Rectal smooth muscle tissue (tissue), 1 donor: ENCODE results near the gene DYNC2H1.

Source experiments
- H3K27ac ChIP-seq: one replicate; pipeline ENCODE4 v1.7.0; 2013; ENCODE audit warnings: low read depth, low read length, inconsistent platforms
- H3K27me3 ChIP-seq: one replicate; pipeline ENCODE4 v1.7.0; 2013; ENCODE audit warnings: low read length; ENCODE audit not compliant: control insufficient read depth, insufficient read depth
- H3K36me3 ChIP-seq: one replicate; pipeline ENCODE4 v1.7.0; 2013; ENCODE audit warnings: low read length; ENCODE audit not compliant: control insufficient read depth, insufficient read depth
- H3K4me1 ChIP-seq: one replicate; pipeline ENCODE4 v1.7.0; 2013; ENCODE audit warnings: low read length; ENCODE audit not compliant: control insufficient read depth, insufficient read depth
- H3K4me3 ChIP-seq: one replicate; pipeline ENCODE4 v1.7.0; 2013; ENCODE audit warnings: low read length
- H3K9ac ChIP-seq: one replicate; pipeline ENCODE4 v1.7.0; 2013; ENCODE audit warnings: low read length

Gene DYNC2H1

DNA sequence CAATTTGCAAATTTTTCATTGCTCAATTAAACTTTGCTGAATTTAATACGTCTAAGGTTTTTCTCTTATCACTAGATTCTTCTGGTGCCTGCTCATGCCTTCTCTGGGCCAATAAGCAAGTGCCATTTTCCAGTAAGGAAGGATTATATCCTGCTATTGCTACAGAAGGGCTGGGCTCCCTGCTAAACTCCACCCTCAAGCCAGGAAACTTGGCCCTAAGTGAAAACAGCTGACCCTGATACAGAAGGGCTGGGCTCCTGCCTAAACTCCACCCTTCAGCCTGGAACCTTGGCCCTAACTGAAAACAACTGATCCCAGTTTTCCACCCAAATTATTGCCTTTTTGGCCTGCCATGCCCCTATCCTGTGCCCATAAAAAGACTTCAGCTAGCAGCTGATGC lies 385.3 kb downstream of the DYNC2H1 start:
- Histone ChIP-seq H3K27me3 (no peaks in the 10 kb centered on the region), H3K4me3 (no peak overlapping the region), H3K27ac (no peak overlapping the region), H3K36me3 (no peaks in the 10 kb centered on the region), H3K4me1 (no peaks in the 10 kb centered on the region), H3K9ac (no peak overlapping the region)

DNA sequence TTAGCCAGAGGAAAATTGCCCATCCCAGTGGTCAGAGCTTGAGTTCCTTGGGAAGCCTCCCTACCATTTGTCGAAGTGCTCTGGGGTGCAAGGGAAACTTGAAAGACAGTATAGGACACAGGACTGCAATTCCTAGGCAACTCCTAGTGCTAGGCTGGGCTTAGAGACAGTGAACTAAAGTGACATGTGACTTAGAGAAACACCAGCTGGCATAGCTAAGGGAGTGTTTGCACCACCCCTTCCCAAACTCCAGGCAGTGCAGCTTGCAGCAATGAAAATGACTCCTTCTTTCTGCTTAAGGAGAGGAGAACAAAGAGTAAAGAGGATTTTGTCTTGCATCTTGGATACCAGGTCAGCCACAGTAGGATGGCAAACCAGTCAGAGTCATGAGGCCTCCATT lies 388.0 kb downstream of the DYNC2H1 start:
- Histone ChIP-seq H3K4me3 (no peak overlapping the region), H3K36me3 (no peaks in the 10 kb centered on the region), H3K27ac (no peak overlapping the region), H3K9ac (no peak overlapping the region), H3K4me1 (no peaks in the 10 kb centered on the region), H3K27me3 (no peaks in the 10 kb centered on the region)

DNA sequence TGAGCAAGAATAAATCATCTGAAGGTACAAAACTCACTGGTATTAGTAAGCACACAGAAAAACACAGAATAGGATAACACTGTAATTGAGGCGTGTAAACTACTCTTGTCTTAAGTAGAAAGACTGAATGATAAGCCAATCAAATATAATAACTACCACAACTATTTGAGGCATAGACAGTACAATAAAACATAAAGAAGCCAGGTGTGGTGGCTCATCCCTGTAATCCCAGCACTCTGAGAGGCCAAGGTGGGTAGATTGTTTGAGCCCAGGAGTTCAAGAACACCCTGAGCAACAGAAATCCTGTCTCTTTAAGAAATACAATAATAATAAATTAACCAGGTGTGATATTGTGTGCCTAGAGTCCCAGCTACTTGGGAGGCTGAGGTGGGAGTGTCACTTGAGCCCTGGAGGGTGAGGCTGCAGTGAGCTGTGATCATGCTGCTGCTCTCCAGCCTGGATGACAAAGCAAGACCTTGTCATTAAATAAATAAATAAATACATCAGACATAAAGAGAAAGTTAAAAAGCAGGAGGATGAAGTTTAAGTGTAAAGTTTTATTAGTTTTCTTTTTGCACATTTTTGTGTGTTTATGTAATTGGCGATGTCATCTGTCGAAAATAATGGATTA lies 390.6 kb downstream of the DYNC2H1 start:
- no peak overlapping the region for H3K9ac ChIP-seq

GRCh38 chr11:103515283-103515682 lies 406.1 kb downstream of the DYNC2H1 start:
- Histone ChIP-seq H3K27me3 (no peaks in the 10 kb centered on the region), H3K36me3 (no peaks in the 10 kb centered on the region), H3K27ac (no peak overlapping the region), H3K4me3 (no peak overlapping the region), H3K9ac (no peak overlapping the region), H3K4me1 (no peaks in the 10 kb centered on the region)

More for the DNA sequence above, 390.6 kb downstream of the DYNC2H1 start:
- no peaks in the 10 kb centered on the region for H3K36me3 ChIP-seq
- no peaks in the 10 kb centered on the region for H3K27me3 ChIP-seq
- no peak overlapping the region for H3K4me3 ChIP-seq
- no peak overlapping the region for H3K27ac ChIP-seq
- no peaks in the 10 kb centered on the region for H3K4me1 ChIP-seq

- H3K27ac ChIP-seq: no peak overlapping the region
- H3K4me3 ChIP-seq: no peak overlapping the region
- no peaks in the 10 kb centered on the region for H3K27me3 ChIP-seq
- H3K4me1 ChIP-seq: no peaks in the 10 kb centered on the region
- H3K36me3 ChIP-seq: no peaks in the 10 kb centered on the region
- no peak overlapping the region for H3K9ac ChIP-seq
Measured at GRCh38 chr11:103520792-103521191, 411.6 kb downstream of the DYNC2H1 start.

GRCh38 chr11:103525069-103525468 lies 415.8 kb downstream of the DYNC2H1 start:
- Histone ChIP-seq H3K9ac (no peak overlapping the region), H3K27ac (no peak overlapping the region), H3K27me3 (no peaks in the 10 kb centered on the region), H3K4me3 (no peak overlapping the region), H3K36me3 (no peaks in the 10 kb centered on the region), H3K4me1 (no peaks in the 10 kb centered on the region)

DNA sequence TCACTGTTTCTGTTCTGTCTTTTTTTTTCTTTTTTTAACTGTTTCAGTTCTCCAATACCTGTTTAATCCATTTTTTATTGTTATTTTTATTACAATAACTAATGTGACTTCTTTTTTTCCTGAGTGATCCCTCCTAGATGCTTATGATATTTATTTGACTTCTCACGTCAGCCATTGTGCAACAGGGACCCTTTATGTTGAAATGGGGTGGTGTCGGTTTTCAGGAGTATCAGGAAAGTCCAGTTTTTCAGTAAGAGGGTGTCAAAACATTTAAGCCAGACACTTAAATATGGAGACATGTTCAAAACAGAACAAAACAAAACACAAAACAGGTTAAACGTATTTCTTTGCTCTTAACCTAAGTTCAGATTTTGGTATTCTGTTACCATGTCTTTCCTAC lies 418.8 kb downstream of the DYNC2H1 start:
- Histone ChIP-seq H3K27me3 (no peaks in the 10 kb centered on the region), H3K27ac (no peak overlapping the region), H3K4me3 (no peak overlapping the region), H3K36me3 (no peaks in the 10 kb centered on the region), H3K9ac (no peak overlapping the region), H3K4me1 (no peaks in the 10 kb centered on the region)

GRCh38 chr11:103528596-103528995 lies 419.4 kb downstream of the DYNC2H1 start:
- no peaks in the 10 kb centered on the region for H3K27me3 ChIP-seq
- no peak overlapping the region for H3K4me3 ChIP-seq
- H3K36me3 ChIP-seq: no peaks in the 10 kb centered on the region
- H3K4me1 ChIP-seq: no peaks in the 10 kb centered on the region
- no peak overlapping the region for H3K27ac ChIP-seq
- H3K9ac ChIP-seq: no peak overlapping the region

DNA sequence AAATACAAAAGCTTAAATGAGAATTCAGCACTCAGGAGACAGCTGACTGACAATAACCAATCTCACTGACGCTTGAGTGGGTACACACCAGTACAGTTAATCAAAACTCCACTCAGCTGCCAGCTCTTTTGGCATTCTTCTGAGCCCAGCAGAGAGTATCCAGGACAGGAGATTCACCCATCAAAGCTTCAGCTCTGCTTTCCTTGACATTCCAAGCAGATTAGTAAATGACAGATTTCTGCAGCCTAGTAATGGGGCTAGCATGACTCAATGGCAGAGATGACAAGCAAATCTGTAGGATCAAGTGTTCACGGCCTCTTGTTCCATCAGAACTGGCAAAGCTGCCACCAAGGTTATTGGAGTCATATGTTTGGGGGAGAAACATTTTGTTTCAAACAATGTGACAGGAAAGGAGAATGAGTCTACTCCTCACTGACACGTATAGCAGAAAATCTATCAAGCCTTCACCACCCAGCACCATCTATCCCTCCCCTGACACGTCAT lies 420.0 kb downstream of the DYNC2H1 start:
- no peak overlapping the region for H3K9ac ChIP-seq
- no peaks in the 10 kb centered on the region for H3K27me3 ChIP-seq
- H3K4me1 ChIP-seq: no peaks in the 10 kb centered on the region
- H3K27ac ChIP-seq: no peak overlapping the region
- no peaks in the 10 kb centered on the region for H3K36me3 ChIP-seq
- no peak overlapping the region for H3K4me3 ChIP-seq
